Mesenchymal stem cell (in vitro differentiated cells and primary cell): Measurements from ENCODE around the gene GNS.

Experiments
- DNase-seq: peaks from one replicate; pipeline ENCODE4 v3.0.0-alpha.2; 2013
- H2AFZ ChIP-seq: one replicate; pipeline ENCODE4 v1.6.1; 2013; ENCODE audit warnings: low read depth, mild to moderate bottlenecking, control low read depth, inconsistent platforms, low read length, moderate library complexity
- H2AK5ac ChIP-seq: 2 replicates; pipeline ENCODE4 v1.6.1; 2013; ENCODE audit warnings: low read length, moderate library complexity, mild to moderate bottlenecking, inconsistent platforms; ENCODE audit not compliant: severe bottlenecking
- H2BK120ac ChIP-seq: one replicate; pipeline ENCODE4 v1.6.1; 2013; ENCODE audit warnings: low read depth, mild to moderate bottlenecking, inconsistent platforms, low read length, moderate library complexity
- H2BK12ac ChIP-seq, 2 experiments: one replicate each; pipeline ENCODE4 v1.6.1; 2013; ENCODE audit warnings: inconsistent platforms in 2 of 2, low read length in 2 of 2, mild to moderate bottlenecking in 2 of 2, moderate library complexity in 2 of 2, control low read depth in 1 of 2
- H2BK15ac ChIP-seq: one replicate; pipeline ENCODE4 v1.6.1; 2013; ENCODE audit warnings: mild to moderate bottlenecking, low read depth, inconsistent platforms; ENCODE audit not compliant: poor library complexity, severe bottlenecking
- H2BK5ac ChIP-seq: 2 replicates; pipeline ENCODE4 v1.6.1; 2013; ENCODE audit warnings: low read depth, mild to moderate bottlenecking, low read length, control low read depth, inconsistent platforms; ENCODE audit not compliant: poor library complexity, severe bottlenecking
- H3K14ac ChIP-seq, 2 experiments: one replicate each; pipeline ENCODE4 v1.6.1; 2013; ENCODE audit warnings: inconsistent platforms in 2 of 2, low read length in 2 of 2, control low read depth in 1 of 2, mild to moderate bottlenecking in 1 of 2, moderate library complexity in 1 of 2
- H3K18ac ChIP-seq, 2 experiments: one replicate each; pipeline ENCODE4 v1.6.1; 2013; ENCODE audit warnings: inconsistent platforms in 2 of 2, low read length in 2 of 2, control low read depth in 1 of 2, low read depth in 1 of 2, mild to moderate bottlenecking in 1 of 2
- H3K23ac ChIP-seq, 2 experiments: one replicate each; pipeline ENCODE4 v1.6.1; 2013; ENCODE audit warnings: inconsistent platforms in 2 of 2, low read length in 2 of 2, mild to moderate bottlenecking in 2 of 2, moderate library complexity in 2 of 2, control low read depth in 1 of 2
- H3K27ac ChIP-seq: 2 replicates; pipeline ENCODE4 v1.5.1; 2013; ENCODE audit warnings: mild to moderate bottlenecking, moderate library complexity, low read length, control low read depth, inconsistent platforms; ENCODE audit not compliant: poor library complexity, severe bottlenecking
- H3K27me3 ChIP-seq, 2 experiments: 2 replicates each; pipeline versions ENCODE4 v1.6.1 to v1.7.0; 2013; ENCODE audit warnings: low read length in 2 of 2, mild to moderate bottlenecking in 2 of 2, moderate library complexity in 2 of 2, control low read depth in 1 of 2, inconsistent platforms in 1 of 2; ENCODE audit not compliant: control insufficient read depth in 1 of 2, insufficient read depth in 1 of 2
- H3K36me3 ChIP-seq, 2 experiments: 2 replicates each; pipeline versions ENCODE4 v1.6.1 to v1.7.0; 2013; ENCODE audit warnings: low read length in 2 of 2, control low read depth in 1 of 2, inconsistent platforms in 1 of 2, low read depth in 1 of 2, mild to moderate bottlenecking in 1 of 2; ENCODE audit not compliant: insufficient read depth in 2 of 2, control insufficient read depth in 1 of 2
- H3K4ac ChIP-seq, 2 experiments: one replicate each; pipeline ENCODE4 v1.6.1; 2013; ENCODE audit warnings: inconsistent platforms in 2 of 2, low read length in 2 of 2, mild to moderate bottlenecking in 2 of 2, moderate library complexity in 2 of 2, control low read depth in 1 of 2, low read depth in 1 of 2
- H3K4me1 ChIP-seq: 2 replicates; pipeline ENCODE4 v1.6.1; 2013; ENCODE audit warnings: low read depth, low read length, control low read depth; ENCODE audit not compliant: control insufficient read depth, insufficient read depth
- H3K4me2 ChIP-seq: 2 replicates; pipeline ENCODE4 v1.6.1; 2013; ENCODE audit warnings: low read length, mild to moderate bottlenecking, inconsistent platforms; ENCODE audit not compliant: poor library complexity, severe bottlenecking
- H3K4me3 ChIP-seq, 2 experiments: 2 replicates each; pipeline versions ENCODE4 v1.5.1 to v1.7.0; 2013; ENCODE audit warnings: low read length in 2 of 2, mild to moderate bottlenecking in 2 of 2, control low read depth in 1 of 2, low read depth in 1 of 2; ENCODE audit not compliant: insufficient read depth in 1 of 2
- H3K79me1 ChIP-seq: replicated peaks from 2 replicates; pipeline ENCODE4 v1.6.1; 2013; ENCODE audit warnings: mild to moderate bottlenecking, control low read depth, low read length, inconsistent platforms; ENCODE audit not compliant: poor library complexity, severe bottlenecking
- H3K9ac ChIP-seq: 2 replicates; pipeline ENCODE4 v1.7.0; 2013; ENCODE audit warnings: mild to moderate bottlenecking, low read length, moderate library complexity
- H3K9me3 ChIP-seq: 2 replicates; pipeline ENCODE4 v1.7.0; 2013; ENCODE audit warnings: mild to moderate bottlenecking, low read length; ENCODE audit not compliant: control insufficient read depth
- H4K8ac ChIP-seq: one replicate; pipeline ENCODE4 v1.6.1; 2013; ENCODE audit warnings: inconsistent platforms, mild to moderate bottlenecking, low read length, moderate library complexity
- H4K91ac ChIP-seq: one replicate; pipeline ENCODE4 v1.6.1; 2013; ENCODE audit warnings: mild to moderate bottlenecking, low read length, inconsistent platforms
- WGBS: methylation state at CpG from one replicate; pipeline ENCODE4 v1.1.7; 2013; ENCODE audit warnings: mixed read lengths; 5-methylcytosine and 5-hydroxymethylcytosine counted together

GNS gene

DNA sequence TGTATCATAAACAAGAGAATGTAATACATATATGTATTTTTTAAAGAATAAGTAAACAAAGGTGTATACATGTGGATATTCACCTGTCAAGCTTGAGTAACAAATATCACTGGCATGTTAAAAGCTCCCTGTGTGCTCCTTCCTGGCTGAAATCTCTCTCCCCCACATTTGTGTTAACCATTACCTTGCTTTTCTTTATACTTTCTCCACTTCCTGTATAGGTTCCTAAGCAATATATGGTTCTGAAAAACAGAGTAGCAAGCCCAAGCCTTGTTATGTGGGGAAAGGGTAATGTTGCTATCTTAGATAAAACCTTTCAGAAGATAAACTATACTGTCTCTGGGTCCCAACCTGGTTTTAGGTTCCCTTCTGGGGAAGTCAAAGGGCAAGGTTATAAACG lies 32.9 kb upstream of the GNS start:
- Histone ChIP-seq H3K4ac (no peak overlapping the region), H2BK15ac (no peak overlapping the region), H3K14ac (no peak overlapping the region), H3K18ac (no peak overlapping the region), H2AFZ (no peak overlapping the region), H2BK12ac (no peak overlapping the region), H4K8ac (no peak overlapping the region), H4K91ac (no peak overlapping the region), H3K9me3 (no peaks in the 10 kb centered on the region), H3K27ac (no peak overlapping the region), H3K27me3 (peaks cover 0 to 5% of the 10 kb centered on the region in 2 experiments), H3K4me1 (no peaks in the 10 kb centered on the region), H3K9ac (no peak overlapping the region), H3K36me3 (no peaks in the 10 kb centered on the region), H2BK5ac (no peak overlapping the region), H2BK120ac (no peak overlapping the region), H3K4me3 (no peak overlapping the region), H3K4me2 (no peak overlapping the region), H2AK5ac (no peak overlapping the region), H3K23ac (no peak overlapping the region), H3K79me1 (no peaks in the 10 kb centered on the region)
- 53% methylated on average over 1 of the region's 1 CpG for WGBS
- no peak for DNase-seq

GRCh38 chr12:64791036-64791435 lies 31.8 kb upstream of the GNS start:
- Histone ChIP-seq H3K27me3 (peaks cover 0 to 5% of the 10 kb centered on the region in 2 experiments), H3K4me2 (no peak overlapping the region), H2BK12ac (no peak overlapping the region), H3K4me3 (no peak overlapping the region), H2AFZ (no peak overlapping the region), H4K91ac (no peak overlapping the region), H3K9ac (no peak overlapping the region), H2AK5ac (no peak overlapping the region), H2BK120ac (no peak overlapping the region), H3K79me1 (no peaks in the 10 kb centered on the region), H3K4me1 (no peaks in the 10 kb centered on the region), H2BK15ac (no peak overlapping the region), H3K23ac (no peak overlapping the region), H4K8ac (no peak overlapping the region), H3K18ac (no peak overlapping the region), H3K4ac (no peak overlapping the region), H3K9me3 (no peaks in the 10 kb centered on the region), H3K27ac (no peak overlapping the region), H3K36me3 (no peaks in the 10 kb centered on the region), H2BK5ac (no peak overlapping the region), H3K14ac (no peak overlapping the region)
- no peak for DNase-seq

DNA sequence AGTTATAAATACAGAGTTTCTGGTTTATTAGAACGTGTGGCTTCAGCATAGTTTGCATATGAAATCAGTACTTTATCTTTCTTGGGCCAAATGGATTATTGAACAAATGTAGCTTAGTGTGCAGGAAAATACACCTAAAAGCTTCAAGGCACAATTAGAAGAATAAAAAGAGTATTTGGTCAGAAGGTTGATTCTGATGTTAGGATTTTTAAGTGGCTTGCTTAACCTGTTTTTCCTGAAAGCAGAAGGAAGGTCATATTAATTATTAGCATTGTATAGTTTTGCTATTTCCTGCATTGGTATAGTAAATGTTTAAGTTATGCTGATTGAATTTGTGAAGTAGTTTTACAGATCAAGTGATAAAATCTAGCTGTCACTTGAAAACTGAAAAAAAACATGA lies 31.0 kb upstream of the GNS start:
- H3K27me3 ChIP-seq, result peaks cover 0 to 3% of the 10 kb centered on the region in 2 experiments
- H3K4me1 ChIP-seq, result no peaks in the 10 kb centered on the region
- H3K9me3 ChIP-seq, result no peaks in the 10 kb centered on the region
- no peak overlapping the region for H3K18ac ChIP-seq
- no peak overlapping the region for H2AK5ac ChIP-seq
- no peak overlapping the region for H4K91ac ChIP-seq
- H2AFZ ChIP-seq, result no peak overlapping the region
- H3K27ac ChIP-seq, result no peak overlapping the region
- no peaks in the 10 kb centered on the region for H3K79me1 ChIP-seq
- H2BK5ac ChIP-seq, result no peak overlapping the region
- no peak overlapping the region for H3K4me3 ChIP-seq
- H3K14ac ChIP-seq, result no peak overlapping the region
- no peak overlapping the region for H3K4ac ChIP-seq
- H4K8ac ChIP-seq, result no peak overlapping the region
- H3K36me3 ChIP-seq, result no peaks in the 10 kb centered on the region
- no peak overlapping the region for H3K23ac ChIP-seq
- H3K4me2 ChIP-seq, result no peak overlapping the region
- H2BK15ac ChIP-seq, result no peak overlapping the region
- DNase-seq, result no peak
- WGBS, result 79% methylated on average over 1 of the region's 1 CpG
- H2BK12ac ChIP-seq, result no peak overlapping the region
- H2BK120ac ChIP-seq, result no peak overlapping the region
- H3K9ac ChIP-seq, result no peak overlapping the region

- Histone ChIP-seq H3K4ac (no peak overlapping the region), H3K23ac (no peak overlapping the region), H3K27ac (no peak overlapping the region), H3K27me3 (peaks cover 30 to 37% of the 10 kb centered on the region in 2 experiments), H2AFZ (no peak overlapping the region), H3K4me1 (peaks cover 6% of the 10 kb centered on the region), H3K36me3 (no peaks in the 10 kb centered on the region), H2BK15ac (no peak overlapping the region), H3K14ac (no peak overlapping the region), H2AK5ac (no peak overlapping the region), H4K91ac (no peak overlapping the region), H3K9ac (no peak overlapping the region), H3K79me1 (no peaks in the 10 kb centered on the region), H3K4me2 (no peak overlapping the region), H2BK12ac (no peak overlapping the region), H3K9me3 (no peaks in the 10 kb centered on the region), H2BK5ac (no peak overlapping the region), H2BK120ac (no peak overlapping the region), H4K8ac (no peak overlapping the region), H3K4me3 (no peak overlapping the region), H3K18ac (no peak overlapping the region)
- 93% methylated on average over 6 of the region's 6 CpGs for WGBS
- no peak for DNase-seq
Measured at GRCh38 chr12:64785838-64786237, 26.6 kb upstream of the GNS start.
